ENCODE measurements around the gene YY2.
"Not testable (repeated sequence)": the region's sequence is repeated elsewhere in the genome, so short reads cannot be mapped to it uniquely, and the experiment has no call there.

YY2 gene

DNA sequence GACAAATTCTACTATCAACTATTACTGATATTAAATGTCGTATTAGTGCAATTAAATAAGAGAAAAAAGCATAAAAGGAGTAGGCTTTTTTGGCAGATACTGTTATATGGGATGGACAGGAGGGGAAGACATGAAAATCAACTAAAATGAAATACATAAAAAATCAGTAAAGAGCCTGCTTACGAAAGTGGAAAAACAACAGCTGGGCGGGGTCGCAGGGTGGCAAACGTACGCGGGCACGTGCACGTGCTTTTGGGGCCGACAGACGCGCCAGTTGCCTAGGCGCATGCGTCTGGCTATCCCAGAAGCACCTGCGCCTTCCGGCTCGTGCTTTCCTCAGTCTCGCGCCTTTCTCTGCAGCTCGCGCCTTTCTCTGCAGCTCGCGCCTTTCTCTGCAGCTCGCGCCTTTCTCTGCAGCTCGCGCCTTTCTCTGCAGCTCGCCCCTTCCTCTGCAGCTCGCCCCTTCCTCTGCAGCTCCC, at the start of gene YY2:
Gene YY2 (plus strand): TSS at position 51 of the 479 bp plus-strand sequence. CDS start 498 bp downstream, outside the sequence.
- DNase-seq (ENCODE audit: insufficient read length, low spot score) (no peak), FAIRE-seq (no peak)

DNA sequence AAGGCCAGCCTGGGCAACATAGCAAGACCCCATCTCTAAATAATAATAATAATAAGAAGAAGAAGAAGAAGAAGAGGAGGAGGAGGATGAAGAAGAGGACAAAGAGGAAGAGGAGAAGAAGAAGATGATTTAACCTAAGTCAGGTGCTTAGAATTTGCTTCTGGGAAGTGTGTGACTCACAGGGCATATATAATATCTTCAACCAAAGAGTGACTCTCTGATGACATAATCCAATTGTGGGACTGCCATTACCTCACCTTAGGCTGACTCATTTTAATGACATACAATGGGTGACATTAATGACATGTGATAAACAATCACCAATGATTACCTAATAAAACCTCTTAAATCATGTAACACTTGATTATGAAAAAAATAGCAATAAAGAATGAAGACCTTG, 49.1 kb upstream of the YY2 start:
- FAIRE-seq (no peak), DNase-seq (ENCODE audit: insufficient read length, low spot score) (peak; percentile 10)

DNA sequence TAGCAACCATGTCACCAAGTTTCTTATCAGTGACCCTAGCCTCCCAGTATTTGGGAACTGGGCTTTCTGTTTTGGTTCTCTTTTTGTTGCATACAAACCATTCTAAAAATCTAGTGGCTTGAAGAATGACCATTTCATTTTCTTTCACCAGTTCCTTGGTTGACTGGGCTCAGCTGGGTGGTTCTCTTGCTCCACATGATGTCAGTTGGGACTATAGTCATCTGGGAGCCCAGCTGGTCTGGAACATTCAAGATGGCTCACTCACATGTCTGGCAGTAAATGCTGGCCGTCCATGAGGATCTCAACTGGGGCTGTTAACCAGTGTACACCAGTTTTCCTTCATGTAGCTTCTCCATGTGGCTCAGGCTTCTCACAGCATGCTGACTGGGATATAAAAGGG, 44.0 kb upstream of the YY2 start:
- FAIRE-seq = no peak
- no peak for DNase-seq (ENCODE audit: insufficient read length, low spot score)

DNA sequence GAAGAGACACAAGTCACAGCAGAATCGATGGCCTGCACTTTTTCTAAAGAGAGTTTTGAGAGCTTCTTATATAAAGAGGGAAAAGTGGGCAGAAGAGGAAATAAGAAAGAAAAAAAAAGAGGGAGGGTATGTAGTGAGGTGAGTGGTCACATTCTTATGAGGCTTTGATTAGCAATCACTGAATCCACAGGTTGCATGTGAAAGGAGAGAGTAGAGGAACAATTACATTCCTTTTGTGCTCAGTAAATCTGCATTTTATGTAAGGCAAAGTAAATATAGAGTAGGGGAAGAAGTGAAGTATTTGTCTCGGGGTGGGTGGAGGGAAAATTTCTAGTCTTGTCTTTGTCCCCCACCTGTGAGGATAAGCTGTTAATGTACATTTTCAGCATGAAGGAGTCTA, 43.2 kb upstream of the YY2 start:
- FAIRE-seq (no peak), DNase-seq (ENCODE audit: insufficient read length, low spot score) (no peak)

- no peak for DNase-seq (ENCODE audit: insufficient read length, low spot score)
- FAIRE-seq = no peak
Observed at GRCh38 chrX:21813612-21814368, 42.0 kb upstream of the YY2 start.

DNA sequence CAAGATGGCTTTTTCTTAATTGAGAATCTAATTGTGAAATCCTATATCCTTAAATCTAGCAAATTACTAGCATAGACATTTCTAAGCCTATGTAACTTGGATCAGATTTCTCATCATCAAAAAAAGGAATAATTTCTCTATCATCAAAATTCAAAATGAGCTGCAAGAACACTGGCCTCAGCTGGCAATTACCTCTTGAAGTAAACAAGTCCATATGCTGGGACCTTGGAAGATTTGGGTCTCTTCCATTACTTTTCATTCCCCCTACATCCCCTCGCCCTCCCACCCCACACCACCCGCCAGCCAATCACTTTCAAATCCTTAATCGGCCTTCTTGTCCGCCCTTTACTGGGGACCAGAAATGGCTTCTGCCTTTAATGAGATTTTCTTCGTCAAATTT, 39.7 kb upstream of the YY2 start:
- DNase-seq (ENCODE audit: insufficient read length, low spot score) = no peak
- FAIRE-seq = no peak

GRCh38 chrX:21820170-21820569, 35.6 kb upstream of the YY2 start:
- FAIRE-seq = not testable (repeated sequence)

GRCh38 chrX:21821875-21822274, 33.9 kb upstream of the YY2 start:
- DNase-seq (ENCODE audit: insufficient read length, low spot score) (no peak), FAIRE-seq (no peak)

More at GRCh38 chrX:21820170-21820569, 35.6 kb upstream of the YY2 start:
- not testable (repeated sequence) for DNase-seq (ENCODE audit: insufficient read length, low spot score)

GRCh38 chrX:21831496-21831895, 24.3 kb upstream of the YY2 start:
- no peak for DNase-seq (ENCODE audit: insufficient read length, low spot score)
- FAIRE-seq = no peak

GRCh38 chrX:21837056-21837455, 18.7 kb upstream of the YY2 start:
- DNase-seq (ENCODE audit: insufficient read length, low spot score) (no peak), FAIRE-seq (no peak)

- DNase-seq (ENCODE audit: insufficient read length, low spot score) (no peak), FAIRE-seq (no peak)
Observed at GRCh38 chrX:21838937-21839333, 16.9 kb upstream of the YY2 start.

- DNase-seq (ENCODE audit: insufficient read length, low spot score) (peak; percentile 51), FAIRE-seq (peak; percentile 88)
Observed at GRCh38 chrX:21839334-21840192, 16.2 kb upstream of the YY2 start, which contains the start of gene MBTPS2. Gene MBTPS2, plus strand, starts transcription at chrX:21839617. Its CDS starts 118 bp downstream, at chrX:21839735.

- FAIRE-seq = no peak
- no peak for DNase-seq (ENCODE audit: insufficient read length, low spot score)
Observed at GRCh38 chrX:21840193-21840545, 15.6 kb upstream of the YY2 start.

DNA sequence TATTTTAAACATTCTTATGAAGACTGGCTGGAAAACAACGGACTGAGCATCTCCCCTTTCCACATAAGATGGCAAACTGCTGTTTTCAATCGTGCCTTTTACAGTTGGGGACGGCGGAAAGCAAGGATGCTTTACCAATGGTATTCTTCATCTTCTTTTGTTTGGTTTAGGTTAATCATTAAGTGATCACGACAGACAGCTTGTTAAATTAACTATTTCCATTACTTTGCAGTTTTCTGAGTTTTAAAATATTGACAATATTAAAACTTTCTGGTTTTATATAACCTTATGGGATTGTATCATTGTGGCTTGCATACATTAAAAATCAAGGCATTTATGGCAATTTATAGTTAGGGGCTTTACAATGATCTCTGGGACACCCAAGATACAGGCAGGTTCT, 12.6 kb upstream of the YY2 start:
- no peak for FAIRE-seq

DNA sequence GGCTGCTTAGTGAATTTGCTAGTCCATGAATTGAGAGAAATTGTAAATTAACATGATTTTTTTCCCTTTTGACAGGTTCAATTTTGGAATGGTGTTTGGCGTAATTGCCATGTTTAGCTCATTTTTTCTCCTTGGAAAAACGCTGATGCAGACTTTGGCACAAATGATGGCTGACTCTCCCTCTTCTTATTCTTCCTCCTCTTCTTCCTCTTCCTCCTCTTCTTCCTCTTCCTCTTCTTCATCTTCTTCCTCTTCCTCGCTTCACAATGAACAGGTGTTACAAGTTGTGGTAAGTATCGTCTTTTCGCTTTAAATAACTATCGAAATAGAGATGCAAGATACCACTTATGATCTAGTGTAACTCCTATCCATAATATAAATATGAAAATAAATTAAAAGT, 10.7 kb upstream of the YY2 start:
- no peak for FAIRE-seq
- DNase-seq (ENCODE audit: insufficient read length, low spot score) = no peak

More for the DNA sequence above, 12.6 kb upstream of the YY2 start:
- no peak for DNase-seq (ENCODE audit: insufficient read length, low spot score)

DNA sequence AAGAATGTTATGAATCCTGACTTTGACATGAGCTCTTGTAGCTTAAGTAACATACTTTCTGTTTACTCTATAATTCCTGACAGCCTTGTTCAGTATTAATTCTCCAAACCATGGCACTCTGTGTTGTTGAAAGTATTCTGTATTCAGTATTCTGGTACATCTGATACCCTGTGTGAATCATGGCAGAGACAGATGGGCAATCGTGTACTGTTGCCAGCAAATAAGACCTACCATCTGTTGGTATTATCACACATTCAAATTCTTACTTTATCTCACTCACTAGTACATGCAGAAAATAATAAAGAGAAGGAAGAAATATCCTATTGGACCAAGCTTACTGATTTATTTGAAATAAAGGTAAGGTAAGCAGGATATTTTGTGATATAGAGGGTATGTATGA, 8.4 kb upstream of the YY2 start:
- FAIRE-seq (no peak), DNase-seq (ENCODE audit: insufficient read length, low spot score) (no peak)

- DNase-seq (ENCODE audit: insufficient read length, low spot score) (no peak), FAIRE-seq (peak; percentile 23)
Observed at GRCh38 chrX:21853578-21853977, 2.2 kb upstream of the YY2 start.

GRCh38 chrX:21856504-21856903, 717 bp downstream of the YY2 start:
- no peak for FAIRE-seq
- DNase-seq (ENCODE audit: insufficient read length, low spot score) = no peak

DNA sequence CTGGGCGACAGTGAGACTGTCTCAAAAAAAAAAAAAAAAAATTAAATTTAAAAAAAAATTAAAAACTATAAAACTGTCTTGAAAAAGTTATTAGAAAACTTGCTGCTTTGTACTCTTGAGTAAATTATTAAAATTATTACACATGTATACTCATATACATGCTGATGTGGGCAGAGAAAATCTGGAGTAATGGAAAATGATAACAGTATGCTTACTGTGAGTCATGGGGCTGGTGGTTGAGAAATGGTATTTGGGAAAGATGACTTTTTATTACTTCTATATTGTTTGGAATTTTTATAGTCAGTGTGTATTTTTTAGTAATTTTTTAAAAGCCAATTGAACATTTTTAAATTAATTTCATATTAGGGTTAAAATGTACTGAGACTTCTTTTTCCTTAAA, 7.5 kb downstream of the YY2 start:
- no peak for DNase-seq (ENCODE audit: insufficient read length, low spot score)
- no peak for FAIRE-seq

DNA sequence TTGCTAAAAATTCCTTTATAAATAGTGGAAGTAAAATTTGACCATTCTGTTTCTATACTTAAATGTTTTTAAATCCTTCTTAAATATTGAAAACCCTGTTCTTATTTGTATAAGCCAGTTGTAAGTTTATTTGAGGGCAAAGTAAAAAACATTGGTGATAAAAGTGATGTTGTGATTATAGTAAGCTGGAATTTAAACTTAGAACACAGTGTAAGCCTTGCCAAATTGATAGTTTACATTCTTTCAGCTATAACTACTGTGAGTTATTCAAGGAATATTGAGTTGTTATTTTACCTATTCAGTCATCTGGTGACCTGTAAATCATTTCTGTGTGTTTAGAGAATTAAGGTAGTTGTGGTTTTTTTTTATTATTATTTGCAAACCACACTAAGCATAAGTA, 9.6 kb downstream of the YY2 start:
- DNase-seq (ENCODE audit: insufficient read length, low spot score) (no peak), FAIRE-seq (peak; percentile 70)

DNA sequence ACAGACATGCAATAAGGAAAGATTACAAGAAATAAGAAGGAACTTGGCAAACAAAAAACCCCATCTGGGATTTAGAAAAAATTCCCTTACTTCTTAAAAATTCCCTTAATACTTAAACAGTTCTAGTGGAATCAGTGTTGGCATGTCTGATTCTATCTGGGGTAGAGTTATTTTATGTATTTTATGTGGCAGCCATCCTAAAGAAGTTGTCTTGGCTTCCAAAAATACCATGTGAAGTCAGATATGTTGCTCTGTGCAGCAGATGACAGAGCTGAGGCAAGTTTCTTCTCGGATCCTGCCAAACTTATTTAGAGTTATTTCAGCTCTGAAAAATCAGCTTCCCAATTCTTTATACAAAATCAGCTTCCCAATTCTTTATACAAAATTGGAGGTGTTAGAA, 14.7 kb downstream of the YY2 start:
- FAIRE-seq = no peak

More for the DNA sequence above, 14.7 kb downstream of the YY2 start:
- DNase-seq (ENCODE audit: insufficient read length, low spot score) = no peak
